GM12865 (cell line): Measurements from ENCODE around the gene BORCS8.
A peak's percentile ranks its signal among the peaks of the same experiment; 100 is the strongest.
"Not testable (repeated sequence)": the region's sequence is repeated elsewhere in the genome, so short reads cannot be mapped to it uniquely, and the experiment has no call there.

Source experiments
- DNase-seq: peaks from one replicate; pipeline ENCODE4 v3.0.0; 2010; ENCODE audit warnings: low read depth
- H3K4me3 ChIP-seq: 2 replicates; pipeline ENCODE4 v1.5.1; 2011; ENCODE audit warnings: mild to moderate bottlenecking, low read depth, low read length, control low read depth
- TF ChIP-seq, protein P1 (sequence below): IDR thresholded peaks from 2 replicates; pipeline ENCODE4 v1.5.1; 2011; ENCODE audit warnings: low read length, control low read depth, low read depth, inconsistent platforms; ENCODE audit not compliant: insufficient read depth; ENCODE audit errors: missing control alignments

Gene BORCS8

DNA sequence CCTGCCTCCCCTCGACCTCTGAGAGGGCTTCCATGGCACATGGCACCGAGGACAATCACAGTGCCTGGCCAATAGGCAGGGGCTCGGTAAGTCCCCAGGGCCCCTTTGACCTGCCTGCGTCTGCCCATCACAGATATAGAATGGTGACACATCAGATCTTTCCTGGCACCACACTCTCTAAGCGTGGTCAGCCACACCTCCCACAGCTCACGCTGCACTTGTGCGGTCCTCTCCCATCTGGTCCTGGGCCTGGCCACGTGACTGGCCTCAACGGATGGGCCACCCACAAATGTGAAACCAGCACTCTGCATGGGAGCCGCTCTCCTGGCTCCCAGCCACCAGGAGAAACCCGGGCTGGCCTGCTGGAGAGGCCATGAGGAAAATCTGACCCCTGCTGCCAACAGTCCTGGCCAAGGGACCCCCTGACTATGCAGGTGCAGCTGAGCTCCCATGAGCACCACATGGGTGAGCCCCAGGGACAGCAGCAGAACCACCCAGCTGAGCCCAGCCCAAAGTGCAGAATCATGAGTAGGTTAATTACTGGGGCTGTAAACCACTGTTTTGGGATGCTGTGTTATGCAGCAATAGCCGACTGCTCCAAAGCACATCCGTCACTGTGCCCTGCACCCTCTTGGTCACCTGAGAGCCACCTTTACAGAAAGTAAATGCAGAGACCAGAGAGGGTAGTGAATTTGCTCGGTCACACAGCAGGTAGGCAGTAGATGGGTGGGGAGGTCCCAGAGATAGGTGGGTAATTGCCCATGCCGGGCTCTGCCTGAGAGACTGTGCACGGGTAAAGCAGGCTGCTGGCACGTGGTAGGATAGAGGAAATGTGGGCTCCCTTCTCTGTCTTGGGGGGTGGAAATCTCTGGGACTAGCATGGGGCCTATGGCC, 12.2 kb downstream of the BORCS8 start:
- TF ChIP-seq, protein P1, sequence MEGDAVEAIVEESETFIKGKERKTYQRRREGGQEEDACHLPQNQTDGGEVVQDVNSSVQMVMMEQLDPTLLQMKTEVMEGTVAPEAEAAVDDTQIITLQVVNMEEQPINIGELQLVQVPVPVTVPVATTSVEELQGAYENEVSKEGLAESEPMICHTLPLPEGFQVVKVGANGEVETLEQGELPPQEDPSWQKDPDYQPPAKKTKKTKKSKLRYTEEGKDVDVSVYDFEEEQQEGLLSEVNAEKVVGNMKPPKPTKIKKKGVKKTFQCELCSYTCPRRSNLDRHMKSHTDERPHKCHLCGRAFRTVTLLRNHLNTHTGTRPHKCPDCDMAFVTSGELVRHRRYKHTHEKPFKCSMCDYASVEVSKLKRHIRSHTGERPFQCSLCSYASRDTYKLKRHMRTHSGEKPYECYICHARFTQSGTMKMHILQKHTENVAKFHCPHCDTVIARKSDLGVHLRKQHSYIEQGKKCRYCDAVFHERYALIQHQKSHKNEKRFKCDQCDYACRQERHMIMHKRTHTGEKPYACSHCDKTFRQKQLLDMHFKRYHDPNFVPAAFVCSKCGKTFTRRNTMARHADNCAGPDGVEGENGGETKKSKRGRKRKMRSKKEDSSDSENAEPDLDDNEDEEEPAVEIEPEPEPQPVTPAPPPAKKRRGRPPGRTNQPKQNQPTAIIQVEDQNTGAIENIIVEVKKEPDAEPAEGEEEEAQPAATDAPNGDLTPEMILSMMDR, result no peak
- H3K4me3 ChIP-seq, result no peak overlapping the region
- no peak for DNase-seq

DNA sequence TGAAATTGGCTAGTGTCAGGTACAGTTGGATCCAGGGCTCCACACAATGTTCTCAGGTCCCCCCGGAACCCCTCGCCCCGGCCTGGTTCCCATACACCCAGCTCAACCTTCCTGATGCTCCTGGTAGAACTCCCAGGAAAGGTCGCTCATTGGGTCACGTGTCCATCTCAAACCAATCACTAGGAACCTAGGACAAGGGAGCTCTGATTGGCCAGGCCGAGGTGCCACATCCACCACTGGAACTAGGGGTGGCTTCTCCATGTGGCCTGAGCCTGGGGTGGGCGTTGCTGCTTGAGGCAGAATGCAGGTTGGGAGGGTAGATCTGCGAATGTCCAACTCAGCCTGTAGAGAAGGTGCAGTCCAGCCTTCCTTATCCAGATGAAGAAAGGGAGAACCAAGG, 15.0 kb downstream of the BORCS8 start:
- no peak for DNase-seq
- TF ChIP-seq, protein P1, result no peak
- no peak overlapping the region for H3K4me3 ChIP-seq

DNA sequence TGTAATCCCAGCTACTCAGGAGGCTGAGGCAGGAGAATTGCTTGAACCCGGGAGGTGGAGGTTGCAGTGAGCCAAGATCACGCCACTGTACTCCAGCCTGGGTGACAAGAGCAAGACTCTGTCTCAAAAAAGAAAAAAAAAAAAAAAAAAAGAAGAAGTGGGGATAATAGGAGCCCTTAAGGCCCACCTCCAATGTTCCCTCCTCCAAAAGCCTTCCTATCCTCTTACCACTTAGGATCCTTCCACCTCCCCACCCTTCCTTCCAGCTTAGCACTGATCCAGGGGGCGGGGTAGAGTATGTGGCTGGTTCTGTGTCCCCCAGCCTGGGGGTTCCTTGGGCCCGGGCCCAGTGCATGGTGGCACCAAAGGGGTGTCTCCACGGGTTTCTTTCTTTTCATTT, 18.7 kb downstream of the BORCS8 start:
- not testable (repeated sequence) for DNase-seq, H3K4me3 ChIP-seq

DNA sequence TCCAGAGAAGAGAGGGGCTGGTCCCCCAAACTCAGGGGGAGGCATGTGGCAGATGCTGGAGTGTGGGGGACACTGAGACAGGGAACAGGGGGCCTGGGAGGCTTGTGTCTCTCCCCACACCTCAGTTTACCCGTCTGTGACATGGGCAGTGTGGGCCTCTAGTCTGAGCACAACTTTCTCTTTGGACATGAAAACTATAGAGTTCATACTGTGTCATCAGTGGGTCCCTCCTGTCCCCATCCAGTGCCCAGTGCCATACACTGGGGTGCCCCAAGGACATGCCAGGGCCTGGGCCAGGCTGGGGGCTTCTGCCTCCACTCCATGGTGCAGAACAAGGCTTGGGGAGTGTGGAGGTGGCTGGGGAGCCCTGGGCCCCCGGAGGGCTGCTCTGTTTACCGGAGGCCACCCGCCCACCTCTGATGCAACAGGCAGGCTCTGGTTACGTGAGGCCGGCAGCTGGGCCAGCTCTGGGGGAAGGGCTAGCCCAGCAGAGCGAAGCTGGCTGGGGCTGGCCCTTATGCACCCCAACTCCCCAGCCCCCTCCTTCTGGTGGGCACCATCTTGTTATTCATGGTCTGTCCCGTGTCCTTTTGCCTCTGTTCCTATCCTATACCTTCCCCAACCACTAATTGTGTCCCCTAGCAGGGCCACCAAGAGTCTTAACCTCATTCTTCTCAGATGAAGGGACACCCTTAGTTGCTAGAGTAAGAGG, 20.0 kb downstream of the BORCS8 start:
- no peak overlapping the region for H3K4me3 ChIP-seq
- TF ChIP-seq, protein P1, result no peak
- DNase-seq, result peak; percentile 41

- no peak overlapping the region for H3K4me3 ChIP-seq
- no peak for DNase-seq
- TF ChIP-seq, protein P1, result no peak
Measured at GRCh38 chr19:19170873-19171672, 20.9 kb downstream of the BORCS8 start.

DNA sequence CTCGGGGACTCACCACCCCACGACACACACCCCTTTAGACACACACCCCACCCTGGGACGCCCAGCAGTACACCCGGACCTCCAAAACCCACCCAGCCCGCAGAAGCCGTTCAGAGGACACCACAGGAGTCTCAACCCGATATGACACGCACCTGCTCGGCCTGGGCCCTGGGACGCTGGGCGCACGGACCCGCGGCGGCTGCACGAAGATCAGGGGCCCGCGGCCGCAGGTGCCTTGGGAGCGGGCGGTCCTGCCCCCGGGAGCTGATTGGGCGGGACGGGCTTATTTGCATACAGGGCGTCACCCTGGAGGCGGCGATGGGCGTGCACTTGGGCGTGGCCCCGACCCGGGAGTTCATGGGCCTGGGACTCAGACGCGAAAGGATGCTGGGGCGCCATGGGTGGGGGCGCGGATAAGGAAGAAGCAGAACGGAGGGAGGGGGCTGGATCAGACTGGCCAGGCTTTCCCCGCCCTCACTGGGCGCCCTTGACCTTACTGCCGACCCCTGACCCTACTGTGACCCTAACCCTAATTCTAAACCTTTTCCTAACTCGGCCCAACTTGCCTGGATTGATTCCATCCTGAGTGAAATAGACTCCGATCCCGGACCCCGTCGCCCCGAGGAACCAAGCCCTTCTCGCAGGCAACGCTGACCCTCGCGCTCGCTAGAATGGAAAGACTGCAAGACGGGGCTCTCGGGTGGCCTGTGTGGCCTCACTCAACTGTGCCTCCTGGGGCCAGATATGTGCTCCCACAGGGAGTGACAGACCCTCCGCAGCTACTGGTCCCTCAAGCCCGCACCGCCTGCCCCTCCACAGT, 21.7 kb downstream of the BORCS8 start, which contains the start of gene MEF2B:
Gene MEF2B, minus strand, starts transcription at position 211 of the 820 bp plus-strand sequence. CDS start 19,528 bp downstream, outside the sequence.
- DNase-seq, result peak; percentile 88
- TF ChIP-seq, protein P1, result no peak
- H3K4me3 ChIP-seq, result peak within 1 kb of the TSS; percentile 46
